Esophagus muscularis mucosa (tissue), 4 donors: ENCODE data around the gene RBAK. TPM values are rescaled to one million over a fixed set of nuclear protein-coding genes. Genes with fewer than 3 reads are reported as not detected.
"Not testable (repeated sequence)": the region's sequence is repeated elsewhere in the genome, so short reads cannot be mapped to it uniquely, and the experiment has no call there.

Experiments
- DNase-seq: peaks from one replicate; pipeline ENCODE4 v3.0.0-alpha.2; 2017; ENCODE audit errors: extremely low spot score
- H3K27ac ChIP-seq, 4 donors: fragments of 200-600 bp; sonication (generic); replicated peaks in 1 of 4; 1 replicate in 3 of 4; 2 replicates in 1 of 4; pipeline ENCODE4 v1.5.1; 2016 to 2019; ENCODE audit warnings: mild to moderate bottlenecking in 1 of 4
- H3K27me3 ChIP-seq, 4 donors: fragments of 200-600 bp; sonication (generic); one replicate each; pipeline versions ENCODE4 v1.5.1 to v1.6.0; 2016 to 2019
- H3K36me3 ChIP-seq, 4 donors: fragments of 200-600 bp; sonication (generic); one replicate each; pipeline ENCODE4 v1.5.1; 2016 to 2019
- H3K4me1 ChIP-seq, 4 donors: fragments of 200-600 bp; sonication (generic); one replicate each; pipeline ENCODE4 v1.5.1; 2016 to 2019
- H3K4me3 ChIP-seq, 4 donors: fragments of 200-600 bp; sonication (generic); 1 replicate in 2 of 4; 2 replicates in 2 of 4; pipeline ENCODE4 v1.5.1; 2016 to 2019; ENCODE audit warnings: mild to moderate bottlenecking in 4 of 4, moderate library complexity in 1 of 4
- H3K9me3 ChIP-seq, 4 donors: fragments of 200-600 bp; sonication (generic); 1 replicate in 3 of 4; 2 replicates in 1 of 4; pipeline ENCODE4 v1.5.1; 2016 to 2019
- EP300 ChIP-seq: sonication (generic); formaldehyde crosslinking; IDR thresholded peaks from one replicate; pipeline ENCODE4 v1.6.1; 2017; ENCODE audit warnings: antibody characterized with exemption
- POLR2A ChIP-seq: fragments of 450-650 bp; IDR thresholded peaks from one replicate; pipeline ENCODE4 v1.6.1; 2017; ENCODE audit warnings: antibody characterized with exemption, moderate library complexity, mild to moderate bottlenecking, low read depth
- POLR2AphosphoS5 ChIP-seq, 2 donors: sonication (generic); formaldehyde crosslinking; IDR thresholded peaks; one replicate each; pipeline ENCODE4 v1.6.1; 2017; ENCODE audit warnings: antibody characterized with exemption in 2 of 2
- WGBS: methylation state at CpG from one replicate; pipeline ENCODE4 v1.1.5; 2018; 5-methylcytosine and 5-hydroxymethylcytosine counted together
- intact Hi-C: fragments of 100-400 bp; cut with DNase I; formaldehyde crosslinking; loops from one replicate; pipeline ENCODE4 v1.15.1; 2023
- total RNA-seq, 4 donors: library from RNA; depleted of rRNA; stranded (reverse); fragments of >200 nt; gene quantifications; one replicate each; pipeline versions ENCODE4 v1.1.0 to v1.2.1, GENCODE V29; 2016
- TF ChIP-seq, protein P1 (sequence below), 3 experiments: fragments of 200-600 bp in 2 of 3; fragments of 450-650 bp in 1 of 3; sonication (generic) in 2 of 3; IDR thresholded peaks; one replicate each; pipeline ENCODE4 v1.5.1; 2017 to 2019; ENCODE audit warnings: antibody characterized with exemption in 3 of 3, mild to moderate bottlenecking in 2 of 3, moderate library complexity in 1 of 3

Gene RBAK
- total RNA-seq, 4 donors from 2014 or later: 8.6 to 10.4 (median 9.5) TPM

DNA sequence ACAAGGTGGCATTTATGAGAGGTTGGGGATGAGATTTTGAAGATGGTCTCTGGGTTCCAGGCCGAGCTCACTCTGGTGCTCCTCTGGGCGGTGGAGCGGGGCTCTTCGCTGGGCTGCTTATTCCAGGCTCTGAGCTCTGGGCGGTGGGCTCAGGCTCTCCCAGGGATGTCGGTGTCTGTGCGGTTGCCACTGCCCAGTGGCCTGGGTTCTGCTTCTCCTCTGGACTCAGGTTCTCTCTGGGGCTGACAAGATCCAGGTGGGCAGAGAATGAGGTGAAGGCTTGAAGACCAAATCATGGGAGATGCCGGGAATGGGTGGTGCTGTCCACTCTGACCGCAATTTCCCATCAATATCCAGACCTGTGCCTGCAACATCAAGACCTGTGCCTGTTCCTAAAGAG, 40.6 kb downstream of the RBAK start:
- TF ChIP-seq POLR2AphosphoS5 (IDR thresholded peaks at IDR 0.05) (no peak), POLR2A (no peak), EP300 (no peak)
- TF ChIP-seq, protein P1, sequence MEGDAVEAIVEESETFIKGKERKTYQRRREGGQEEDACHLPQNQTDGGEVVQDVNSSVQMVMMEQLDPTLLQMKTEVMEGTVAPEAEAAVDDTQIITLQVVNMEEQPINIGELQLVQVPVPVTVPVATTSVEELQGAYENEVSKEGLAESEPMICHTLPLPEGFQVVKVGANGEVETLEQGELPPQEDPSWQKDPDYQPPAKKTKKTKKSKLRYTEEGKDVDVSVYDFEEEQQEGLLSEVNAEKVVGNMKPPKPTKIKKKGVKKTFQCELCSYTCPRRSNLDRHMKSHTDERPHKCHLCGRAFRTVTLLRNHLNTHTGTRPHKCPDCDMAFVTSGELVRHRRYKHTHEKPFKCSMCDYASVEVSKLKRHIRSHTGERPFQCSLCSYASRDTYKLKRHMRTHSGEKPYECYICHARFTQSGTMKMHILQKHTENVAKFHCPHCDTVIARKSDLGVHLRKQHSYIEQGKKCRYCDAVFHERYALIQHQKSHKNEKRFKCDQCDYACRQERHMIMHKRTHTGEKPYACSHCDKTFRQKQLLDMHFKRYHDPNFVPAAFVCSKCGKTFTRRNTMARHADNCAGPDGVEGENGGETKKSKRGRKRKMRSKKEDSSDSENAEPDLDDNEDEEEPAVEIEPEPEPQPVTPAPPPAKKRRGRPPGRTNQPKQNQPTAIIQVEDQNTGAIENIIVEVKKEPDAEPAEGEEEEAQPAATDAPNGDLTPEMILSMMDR (IDR thresholded peaks at IDR 0.05): no peak
- Histone ChIP-seq H3K27ac (no peak overlapping the region), H3K36me3 (no peaks in the 10 kb centered on the region), H3K4me1 (peaks cover 0 to 6% (median 6%) of the 10 kb centered on the region in 4 donors), H3K27me3 (peaks cover 0 to 45% (median 0%) of the 10 kb centered on the region in 4 donors), H3K9me3 (no peaks in the 10 kb centered on the region), H3K4me3 (no peak overlapping the region)
- no peak for DNase-seq
- intact Hi-C loops: loop anchor here (5.0 kb wide), 2 partner anchors 114 to 289 kb away; no protein-coding TSS in a partner anchor
- 83% methylated on average over 8 of the region's 9 CpGs for WGBS

- Histone ChIP-seq H3K9me3 (peaks cover 0 to 10% (median 8%) of the 10 kb centered on the region in 4 donors), H3K27me3 (peaks cover 0 to 41% (median 0%) of the 10 kb centered on the region in 4 donors)
- not testable (repeated sequence) for DNase-seq, H3K4me3 ChIP-seq, H3K27ac ChIP-seq, H3K36me3 ChIP-seq, H3K4me1 ChIP-seq
- WGBS: 62% methylated on average over 12 of the region's 12 CpGs
- intact Hi-C loops: loop anchor here (5.0 kb wide), 2 partner anchors 116 to 291 kb away; no protein-coding TSS in a partner anchor
Measured at GRCh38 chr7:5088228-5088833, 42.7 kb downstream of the RBAK start.

DNA sequence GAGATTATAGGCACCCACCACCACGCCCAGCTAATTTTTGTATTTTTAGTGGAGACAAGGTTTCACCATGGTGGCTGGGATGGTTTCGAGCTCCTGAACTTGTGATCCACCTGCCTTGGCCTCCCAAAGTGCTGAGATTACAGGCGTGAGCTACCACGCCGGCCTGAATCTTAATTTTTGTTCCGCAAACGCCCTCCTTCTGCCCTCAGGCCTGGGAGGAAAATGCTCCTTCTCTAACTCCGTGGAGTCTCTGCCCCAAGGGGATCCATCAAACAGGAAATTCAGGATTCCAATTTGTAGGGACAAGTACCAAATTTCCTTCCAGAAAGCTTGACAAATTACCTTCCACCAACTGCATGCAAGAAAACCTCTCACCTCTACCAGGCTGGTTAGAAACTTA, 43.2 kb downstream of the RBAK start:
- Histone ChIP-seq H3K27me3 (peaks cover 0 to 36% (median 0%) of the 10 kb centered on the region in 4 donors), H3K27ac (no peak overlapping the region), H3K36me3 (no peaks in the 10 kb centered on the region), H3K4me3 (no peak overlapping the region), H3K4me1 (peaks cover 0 to 6% (median 6%) of the 10 kb centered on the region in 4 donors), H3K9me3 (peaks cover 0 to 16% (median 14%) of the 10 kb centered on the region in 4 donors)
- intact Hi-C loops: loop anchor here (5.0 kb wide), 2 partner anchors 117 to 292 kb away; no protein-coding TSS in a partner anchor
- WGBS: 61% methylated on average over 6 of the region's 8 CpGs
- no peak for DNase-seq
- TF ChIP-seq, protein P1 (IDR thresholded peaks at IDR 0.05): no peak
- no peak for TF ChIP-seq POLR2A
- TF ChIP-seq EP300: no peak
- TF ChIP-seq POLR2AphosphoS5 (IDR thresholded peaks at IDR 0.05): no peak

DNA sequence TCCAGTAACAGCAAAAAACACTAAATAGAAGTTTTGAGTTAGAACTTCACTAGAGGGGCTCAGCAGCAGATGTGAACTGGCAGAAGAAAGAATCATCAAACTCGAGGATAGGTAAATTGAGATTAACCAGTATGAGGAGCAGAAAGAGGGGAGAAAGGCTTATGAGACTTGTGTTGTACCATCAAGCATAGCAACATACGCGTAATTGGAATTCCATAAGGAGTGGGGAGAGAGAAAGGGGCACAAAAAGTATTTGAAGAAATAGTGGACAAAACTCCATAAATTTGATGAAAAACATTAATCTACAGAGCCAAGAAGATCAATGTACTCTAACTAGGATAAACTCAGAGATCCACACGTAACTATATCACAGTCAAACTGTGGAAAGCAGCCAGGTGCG, 48.3 kb downstream of the RBAK start:
- Histone ChIP-seq H3K4me3 (no peak overlapping the region), H3K9me3 (peaks cover 0 to 40% (median 33%) of the 10 kb centered on the region in 4 donors), H3K27me3 (no peaks in the 10 kb centered on the region), H3K36me3 (no peaks in the 10 kb centered on the region), H3K27ac (no peak overlapping the region), H3K4me1 (no peaks in the 10 kb centered on the region)
- 78% methylated on average over 5 of the region's 5 CpGs for WGBS
- no peak for DNase-seq
- intact Hi-C loops: no loop called here
- TF ChIP-seq EP300: no peak
- TF ChIP-seq, protein P1 (IDR thresholded peaks at IDR 0.05): no peak
- no peak for TF ChIP-seq POLR2AphosphoS5 (IDR thresholded peaks at IDR 0.05)
- TF ChIP-seq POLR2A: no peak

GRCh38 chr7:5094641-5095040, 49.0 kb downstream of the RBAK start:
- intact Hi-C loops: no loop called here
- 86% methylated on average over 2 of the region's 2 CpGs for WGBS
- Histone ChIP-seq H3K27me3 (no peaks in the 10 kb centered on the region), H3K4me3 (no peak overlapping the region), H3K4me1 (no peaks in the 10 kb centered on the region), H3K36me3 (no peaks in the 10 kb centered on the region), H3K9me3 (peaks cover 0 to 45% (median 39%) of the 10 kb centered on the region in 4 donors), H3K27ac (no peak overlapping the region)
- no peak for DNase-seq
- TF ChIP-seq, protein P1 (IDR thresholded peaks at IDR 0.05): no peak
- TF ChIP-seq EP300 (no peak), POLR2A (no peak), POLR2AphosphoS5 (IDR thresholded peaks at IDR 0.05) (no peak)
